Naive thymus-derived CD8-positive, alpha-beta T cell (primary cell): Measurements from ENCODE around the gene UMOD. TPM values are rescaled to one million over a fixed set of nuclear protein-coding genes. Genes with fewer than 3 reads are reported as not detected.

Experiments
- ATAC-seq, 2 donors: fragments of 150-1000 bp; cut with Tn5 transposase in 1 of 2; sonication (Bioruptor Pico), chemical (Tn5 transposase) in 1 of 2; 1 replicate in 1 of 2; 2 replicates in 1 of 2; pipeline ENCODE4 v1.10.0; 2021; ENCODE audit warnings: mild to moderate bottlenecking in 2 of 2, moderate library complexity in 2 of 2
- POLR2A ChIA-PET: fragments of 350-600 bp; sonication (Branson Sonifier 250); formaldehyde crosslinking; loops from one replicate; lab custom pipeline; 2021; ENCODE audit warnings: antibody characterized with exemption; lab: Charles Lee
- DNase-seq, 10 donors: peaks; one replicate each; pipeline versions ENCODE4 v3.0.0 to v3.0.0-alpha.2; 2020 to 2022
- H3K27ac Mint-ChIP-seq, 10 donors: one replicate each; pipeline ENCODE4 v1.8.0; 2020 to 2022; ENCODE audit warnings: mild to moderate bottlenecking in 10 of 10, mixed read lengths in 10 of 10, moderate library complexity in 4 of 10, inconsistent platforms in 1 of 10
- H3K27me3 Mint-ChIP-seq, 5 donors: one replicate each; pipeline ENCODE4 v1.8.0; 2021 to 2022; ENCODE audit warnings: mixed read lengths in 5 of 5
- H3K36me3 Mint-ChIP-seq, 3 donors: one replicate each; pipeline ENCODE4 v1.8.0; 2020 to 2022; ENCODE audit warnings: mixed read lengths in 3 of 3, mild to moderate bottlenecking in 2 of 3, inconsistent platforms in 1 of 3
- H3K4me1 Mint-ChIP-seq, 4 donors: one replicate each; pipeline ENCODE4 v1.8.0; 2021 to 2022; ENCODE audit warnings: mixed read lengths in 4 of 4
- H3K4me3 Mint-ChIP-seq, 10 donors: one replicate each; pipeline ENCODE4 v1.8.0; 2020 to 2022; ENCODE audit warnings: mild to moderate bottlenecking in 10 of 10, mixed read lengths in 10 of 10, moderate library complexity in 6 of 10, inconsistent platforms in 1 of 10
- H3K9me3 Mint-ChIP-seq, 9 donors: one replicate each; pipeline ENCODE4 v1.8.0; 2020 to 2022; ENCODE audit warnings: mixed read lengths in 9 of 9, mild to moderate bottlenecking in 3 of 9, inconsistent platforms in 1 of 9, moderate library complexity in 1 of 9
- polyA plus RNA-seq, 3 donors: library from polyadenylated mRNA; unstranded; fragments of 300-500 nt; fragmentation: Illumina TruSeq; gene quantifications; one replicate each; pipeline ENCODE4 v1.2.3, GENCODE V29; 2021
- total RNA-seq, 8 experiments: library from RNA in 2 of 8; stranded (reverse) in 2 of 8; gene quantifications; one replicate each; pipeline ENCODE4 v1.2.3 and lab custom pipeline; 2021 to 2026

UMOD gene
- total and polyA plus RNA-seq, 5 experiments from 2014 or later: not detected

DNA sequence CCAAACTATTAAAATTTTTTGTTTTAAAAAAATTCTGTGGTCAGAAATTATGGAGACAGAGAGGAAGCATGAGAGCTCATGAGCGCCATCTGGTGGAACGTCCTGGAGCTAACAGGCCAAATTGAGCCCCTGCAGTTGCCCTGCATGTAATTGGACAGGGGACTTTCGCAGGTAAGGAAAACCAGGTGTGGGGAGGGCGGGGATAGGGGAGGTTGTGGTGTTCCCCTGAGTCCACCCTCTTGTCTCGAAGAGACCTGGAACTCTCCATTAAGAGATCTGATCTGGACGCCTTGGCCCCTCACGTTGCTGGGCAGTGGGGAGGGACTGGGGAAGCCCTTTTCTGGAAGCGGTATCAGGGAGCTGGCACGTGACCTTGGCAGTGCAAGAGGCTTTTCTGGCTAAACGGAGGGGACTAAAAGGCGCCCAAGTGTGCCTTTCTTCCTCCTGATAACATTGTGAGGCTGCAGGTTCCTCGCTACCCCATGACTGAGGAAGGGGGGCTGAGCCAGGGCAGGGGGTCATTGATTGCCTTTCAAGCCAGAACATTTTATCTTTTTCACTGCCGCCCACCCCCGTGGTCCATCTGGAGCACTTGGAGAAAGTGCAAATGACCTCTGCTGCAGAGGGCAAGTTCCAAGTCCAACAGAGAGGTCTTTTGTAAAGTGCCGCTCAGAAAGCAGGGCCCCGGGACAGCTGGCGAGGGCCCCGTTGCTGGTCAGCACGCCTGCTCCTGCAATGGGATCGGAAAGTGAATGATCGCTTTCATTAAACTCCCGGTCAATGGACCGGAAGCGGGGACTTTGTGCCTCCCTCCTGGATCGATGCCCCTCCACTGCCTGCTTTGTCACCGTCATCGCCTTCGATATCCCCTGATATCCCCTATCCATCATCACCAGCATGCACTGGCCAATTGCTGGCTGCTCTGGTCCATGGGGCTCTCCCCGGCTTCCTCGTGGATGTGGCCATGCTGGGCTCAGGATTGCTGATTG is 33.6 kb upstream of the UMOD start:
- Mint-ChIP-seq H3K9me3 (no peaks in the 10 kb centered on the region), H3K4me3 (no peak overlapping the region), H3K27me3 (peaks cover 8 to 18% (median 15%) of the 10 kb centered on the region in 5 donors), H3K4me1 (peaks cover 0 to 7% (median 2%) of the 10 kb centered on the region in 4 donors), H3K27ac (no peak overlapping the region), H3K36me3 (no peaks in the 10 kb centered on the region)
- POLR2A ChIA-PET: no interaction called here
- ATAC-seq (no peak), DNase-seq (peak in 9 of 10 donors; percentile 4 to 37 (median 28))

DNA sequence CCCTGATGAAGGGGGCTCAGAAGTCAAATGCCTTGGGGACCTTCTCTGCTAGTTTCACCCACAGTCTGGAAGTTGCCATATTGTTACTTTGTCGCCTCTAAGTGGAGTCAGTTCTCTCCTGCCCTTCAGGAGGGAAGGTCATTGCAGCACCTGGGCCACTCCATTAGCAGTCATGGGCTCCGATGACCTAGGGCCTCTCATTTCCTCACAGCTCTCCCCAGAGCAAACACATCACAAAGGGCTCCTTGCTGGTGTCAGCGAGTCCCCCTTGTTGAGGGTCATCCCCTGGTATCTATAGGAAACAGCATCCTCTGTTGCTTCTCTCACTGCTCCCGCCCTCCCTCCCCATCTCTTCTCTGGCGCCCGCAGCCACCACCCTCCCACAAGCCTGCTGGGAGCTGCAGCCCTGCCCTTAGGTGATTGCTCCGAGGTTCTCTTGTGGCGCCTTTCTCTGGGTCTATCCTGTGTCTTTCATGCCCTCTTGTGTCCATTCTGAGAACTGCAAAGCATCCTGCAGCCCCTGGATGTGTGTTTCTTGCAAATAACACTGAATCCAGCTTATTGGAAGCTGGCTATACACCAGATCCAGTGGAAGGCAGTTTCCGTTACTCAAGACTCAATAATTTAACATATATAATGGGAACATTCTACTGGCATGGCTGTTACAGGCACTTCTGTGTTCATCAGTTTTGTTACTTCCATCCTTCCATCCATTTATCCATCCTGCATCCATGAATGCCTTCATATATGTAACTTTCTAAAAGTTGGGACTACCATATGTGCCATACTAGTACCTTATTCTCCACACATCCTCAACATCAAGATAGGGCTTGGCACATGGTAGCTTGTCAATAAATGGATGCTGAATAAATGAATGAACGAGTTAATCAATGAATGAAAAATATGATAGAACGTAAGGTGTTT is 30.9 kb upstream of the UMOD start:
- ATAC-seq (peak; percentile 57 to 64), DNase-seq (peak in 8 of 10 donors; percentile 14 to 45 (median 26))
- H3K27me3 Mint-ChIP-seq: peaks cover 8 to 29% (median 18%) of the 10 kb centered on the region in 5 donors
- POLR2A ChIA-PET: no interaction called here
- no peaks in the 10 kb centered on the region for H3K9me3 Mint-ChIP-seq
- peaks cover 0 to 7% (median 2%) of the 10 kb centered on the region in 4 donors for H3K4me1 Mint-ChIP-seq
- no peak overlapping the region for H3K27ac Mint-ChIP-seq
- no peaks in the 10 kb centered on the region for H3K36me3 Mint-ChIP-seq
- H3K4me3 Mint-ChIP-seq: peak overlapping the region in 1 of 10 donors; percentile 18

DNA sequence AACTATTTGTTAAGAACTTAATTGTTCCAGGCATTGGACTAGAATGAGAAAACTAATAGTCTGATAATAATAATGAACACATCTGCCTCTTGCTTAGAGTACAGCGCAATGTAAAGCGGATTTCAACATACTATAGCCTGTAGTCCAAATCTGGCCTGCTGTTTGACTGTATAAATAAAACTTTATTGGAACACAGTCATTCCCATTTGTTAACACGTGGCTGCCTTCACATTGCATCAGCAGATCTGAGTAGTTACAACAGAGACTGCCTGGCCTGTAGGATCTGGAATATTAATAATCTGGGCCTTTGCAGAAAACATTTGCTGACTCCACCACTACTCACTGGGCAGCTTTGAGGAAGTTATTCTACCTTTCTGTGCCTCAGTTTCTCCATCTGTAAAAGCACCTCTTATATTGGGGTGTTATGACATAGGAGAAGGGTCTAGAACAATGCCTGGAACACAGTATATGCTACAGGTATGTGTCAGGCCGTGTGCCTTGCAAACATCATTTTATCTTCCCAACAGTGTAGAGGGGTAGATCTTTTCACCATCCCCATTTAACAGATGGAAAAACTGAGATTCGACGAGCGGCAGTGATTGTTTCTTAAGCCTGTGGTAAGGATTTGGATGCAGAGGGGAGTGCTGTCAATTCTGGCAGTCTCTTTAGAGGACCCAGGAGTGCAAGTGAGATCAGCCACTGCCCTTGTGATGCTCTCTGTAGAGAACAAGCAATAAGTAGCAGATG is 29.9 kb upstream of the UMOD start:
- Mint-ChIP-seq H3K9me3 (no peaks in the 10 kb centered on the region), H3K27me3 (peaks cover 9 to 24% (median 10%) of the 10 kb centered on the region in 5 donors), H3K4me1 (peaks cover 0 to 7% (median 2%) of the 10 kb centered on the region in 4 donors), H3K4me3 (no peak overlapping the region), H3K27ac (no peak overlapping the region), H3K36me3 (no peaks in the 10 kb centered on the region)
- no peak for DNase-seq
- ATAC-seq: no peak
- POLR2A ChIA-PET: no interaction called here

DNA sequence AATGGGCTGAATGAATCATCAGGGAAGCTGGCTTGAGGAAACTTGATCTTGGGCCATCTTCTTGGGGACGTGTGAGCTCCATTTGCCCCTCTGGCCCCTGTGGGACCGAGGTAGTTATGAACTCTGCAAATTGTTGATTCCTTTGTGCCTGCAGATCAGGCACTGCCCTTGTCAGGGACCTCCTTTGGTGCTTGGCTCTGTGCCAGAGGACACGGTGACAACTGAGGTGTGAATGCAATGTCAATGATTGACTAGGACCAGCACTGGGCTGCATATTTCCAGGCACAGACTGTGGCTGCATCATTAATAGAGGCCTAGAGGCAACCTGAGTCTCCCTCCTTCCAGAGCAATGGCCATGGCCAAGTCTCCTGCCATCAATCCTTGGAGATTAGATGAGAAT is 28.3 kb upstream of the UMOD start:
- POLR2A ChIA-PET: no interaction called here
- Mint-ChIP-seq H3K9me3 (no peaks in the 10 kb centered on the region), H3K4me1 (peaks cover 0 to 7% (median 2%) of the 10 kb centered on the region in 4 donors), H3K4me3 (no peak overlapping the region), H3K27me3 (peaks cover 2 to 20% (median 6%) of the 10 kb centered on the region in 5 donors), H3K36me3 (no peaks in the 10 kb centered on the region), H3K27ac (no peak overlapping the region)
- ATAC-seq: no peak
- DNase-seq: no peak

DNA sequence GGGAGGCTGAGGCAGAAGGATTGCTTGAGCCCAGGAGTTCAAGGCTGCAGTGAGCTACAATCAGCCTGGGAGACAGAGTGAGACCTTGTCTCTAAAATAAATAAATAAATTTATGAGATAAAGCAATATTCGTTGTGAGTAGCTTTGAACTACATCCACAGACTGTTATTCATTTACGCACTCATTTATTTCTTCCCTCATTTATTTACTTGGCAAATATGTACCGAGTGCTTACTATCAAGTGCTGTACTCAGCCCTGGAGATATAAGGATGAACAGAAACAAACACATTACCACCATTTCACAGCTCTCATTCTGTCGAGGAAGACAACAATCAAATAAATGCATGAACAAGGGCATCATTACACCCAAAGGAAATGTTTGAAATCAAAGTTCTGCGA is 24.7 kb upstream of the UMOD start:
- Mint-ChIP-seq H3K27me3 (peaks cover 2 to 25% (median 11%) of the 10 kb centered on the region in 5 donors), H3K9me3 (no peaks in the 10 kb centered on the region), H3K27ac (no peak overlapping the region), H3K4me3 (no peak overlapping the region), H3K36me3 (no peaks in the 10 kb centered on the region), H3K4me1 (no peaks in the 10 kb centered on the region)
- DNase-seq (no peak), ATAC-seq (no peak)
- POLR2A ChIA-PET: no interaction called here

DNA sequence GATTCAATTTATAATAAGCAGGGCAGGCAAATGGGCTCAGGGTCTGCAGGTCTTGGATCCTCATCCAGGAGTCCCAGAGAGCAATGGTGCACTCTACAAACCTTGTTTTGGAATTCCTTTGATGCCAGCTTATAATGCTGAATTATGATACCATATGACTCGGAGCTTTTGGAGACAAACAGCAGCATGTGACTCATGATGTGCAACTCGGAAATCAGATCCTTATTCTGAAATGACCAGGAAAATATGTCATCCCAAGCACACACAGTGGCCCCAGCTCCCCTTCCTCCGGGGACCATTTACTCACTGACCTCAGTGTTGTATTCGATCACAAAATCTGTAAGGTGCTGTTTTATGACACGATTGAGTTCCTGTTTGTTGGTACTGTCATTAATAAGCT is 20.2 kb upstream of the UMOD start:
- Mint-ChIP-seq H3K27me3 (peaks cover 0 to 28% (median 20%) of the 10 kb centered on the region in 5 donors), H3K27ac (no peak overlapping the region), H3K36me3 (no peaks in the 10 kb centered on the region), H3K9me3 (no peaks in the 10 kb centered on the region), H3K4me1 (no peaks in the 10 kb centered on the region), H3K4me3 (no peak overlapping the region)
- ATAC-seq (no peak), DNase-seq (no peak)
- POLR2A ChIA-PET: no interaction called here

DNA sequence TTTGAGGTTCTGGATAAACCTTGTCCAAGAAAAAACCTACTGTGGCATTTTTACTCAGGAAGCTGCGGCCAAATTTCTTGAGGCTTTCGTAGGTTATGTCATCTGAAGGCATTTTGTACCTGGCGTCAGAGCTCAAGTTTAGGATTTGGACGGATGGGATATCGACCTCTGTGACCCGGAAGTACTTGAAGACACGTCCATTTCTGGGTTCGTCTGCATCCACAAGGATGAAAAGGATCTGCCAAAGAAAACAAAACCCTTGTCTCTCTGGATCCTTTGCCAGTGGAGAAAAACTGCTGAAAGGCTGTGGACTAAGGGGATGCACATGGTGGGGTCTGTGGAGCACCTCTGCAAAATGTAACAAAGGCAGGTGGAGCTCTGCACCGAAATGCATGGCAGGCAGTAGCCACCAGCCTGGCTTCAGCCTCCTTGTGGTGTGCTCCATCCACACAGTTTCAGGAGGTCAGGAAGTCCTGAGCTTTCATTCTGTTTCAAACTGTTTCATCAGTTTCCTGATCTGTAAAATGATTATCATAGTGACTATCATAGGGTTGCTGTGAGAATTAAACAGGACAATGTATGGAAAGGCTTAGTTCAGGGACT is 17.0 kb upstream of the UMOD start:
- DNase-seq: no peak
- H3K9me3 Mint-ChIP-seq: peaks cover 0 to 2% (median 0%) of the 10 kb centered on the region in 9 donors

DNA sequence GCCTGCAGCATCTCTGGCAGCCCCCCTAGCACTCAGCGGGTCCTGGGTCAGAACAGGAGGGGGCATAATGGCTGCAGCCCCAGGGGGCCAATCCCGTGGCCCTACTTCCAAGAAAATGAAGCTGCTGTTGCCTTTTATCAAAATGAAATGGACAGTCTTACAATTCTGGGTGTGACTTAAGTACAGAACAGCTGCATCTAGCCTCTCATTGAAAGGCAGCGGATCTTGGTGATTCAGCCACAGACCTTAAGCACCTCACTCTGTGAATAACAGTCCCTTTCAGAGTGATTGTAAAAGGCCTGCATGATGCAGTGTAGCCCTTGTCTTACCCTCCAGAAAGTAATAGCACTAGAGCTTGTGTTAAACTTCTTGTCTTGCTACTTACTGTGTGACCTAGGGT is 11.5 kb upstream of the UMOD start:
- H3K4me1 Mint-ChIP-seq: peaks cover 0 to 2% (median 0%) of the 10 kb centered on the region in 4 donors
- H3K27ac Mint-ChIP-seq: no peak overlapping the region
- no peak for ATAC-seq
- no peak for DNase-seq
- H3K4me3 Mint-ChIP-seq: no peak overlapping the region
- peaks cover 8 to 29% (median 22%) of the 10 kb centered on the region in 5 donors for H3K27me3 Mint-ChIP-seq
- H3K36me3 Mint-ChIP-seq: no peaks in the 10 kb centered on the region
- H3K9me3 Mint-ChIP-seq: peaks cover 0 to 2% (median 0%) of the 10 kb centered on the region in 9 donors
- POLR2A ChIA-PET: no interaction called here

More for the DNA sequence above, 17.0 kb upstream of the UMOD start:
- POLR2A ChIA-PET: no interaction called here
- H3K27ac Mint-ChIP-seq: no peak overlapping the region
- no peak overlapping the region for H3K4me3 Mint-ChIP-seq
- H3K36me3 Mint-ChIP-seq: no peaks in the 10 kb centered on the region
- H3K4me1 Mint-ChIP-seq: peaks cover 0 to 2% (median 0%) of the 10 kb centered on the region in 4 donors
- H3K27me3 Mint-ChIP-seq: peaks cover 2 to 25% (median 20%) of the 10 kb centered on the region in 5 donors
- no peak for ATAC-seq

DNA sequence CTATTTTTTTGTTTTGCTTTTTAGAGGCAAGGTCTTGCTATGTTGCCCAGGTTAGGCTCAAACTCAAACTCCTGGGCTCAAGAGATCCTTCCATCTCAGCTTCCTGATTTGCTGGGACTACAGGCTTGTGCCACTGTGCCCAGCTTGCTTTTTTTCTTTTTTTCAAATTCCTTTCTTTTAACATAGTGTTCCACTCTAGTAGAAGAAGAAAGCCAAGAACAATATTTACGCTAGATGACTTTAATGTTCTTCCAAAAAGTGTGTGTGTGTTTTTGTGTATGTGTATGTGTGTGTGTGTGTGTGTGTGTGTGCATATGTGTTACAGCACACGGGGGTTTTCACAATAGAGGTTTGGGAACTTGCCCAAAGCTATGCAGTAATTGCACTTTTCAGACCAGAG is 10.7 kb upstream of the UMOD start:
- H3K36me3 Mint-ChIP-seq: no peaks in the 10 kb centered on the region
- no peak overlapping the region for H3K27ac Mint-ChIP-seq

DNA sequence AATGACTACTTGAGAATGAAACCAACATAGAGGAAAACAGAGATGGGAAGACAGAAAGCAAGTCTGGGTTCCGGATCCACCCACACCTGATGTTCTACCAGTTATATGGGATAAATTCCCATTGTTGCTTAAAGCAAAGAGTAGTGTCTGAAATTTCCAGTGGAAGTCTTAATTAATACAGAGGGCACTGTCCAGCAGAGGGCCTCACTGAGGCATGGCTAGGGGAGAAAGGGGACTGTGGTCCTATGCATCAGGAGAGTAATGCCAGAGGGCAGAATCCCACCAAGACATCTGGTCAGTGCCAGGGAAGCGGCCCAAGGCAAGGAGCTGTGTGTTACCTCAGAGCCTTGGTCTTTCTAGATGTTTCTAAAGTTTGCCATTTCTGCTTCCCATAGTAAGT is 7.5 kb upstream of the UMOD start:
- Mint-ChIP-seq H3K27ac (no peak overlapping the region), H3K9me3 (no peaks in the 10 kb centered on the region), H3K4me1 (no peaks in the 10 kb centered on the region), H3K36me3 (no peaks in the 10 kb centered on the region), H3K27me3 (peaks cover 12 to 41% (median 18%) of the 10 kb centered on the region in 5 donors), H3K4me3 (no peak overlapping the region)
- no peak for ATAC-seq
- POLR2A ChIA-PET: no interaction called here
- DNase-seq: no peak

More for the DNA sequence above, 10.7 kb upstream of the UMOD start:
- peaks cover 0 to 2% (median 0%) of the 10 kb centered on the region in 9 donors for H3K9me3 Mint-ChIP-seq
- H3K27me3 Mint-ChIP-seq: peaks cover 8 to 26% (median 20%) of the 10 kb centered on the region in 5 donors
- no peak for ATAC-seq
- H3K4me1 Mint-ChIP-seq: peaks cover 0 to 2% (median 0%) of the 10 kb centered on the region in 4 donors
- H3K4me3 Mint-ChIP-seq: no peak overlapping the region
- no peak for DNase-seq
- POLR2A ChIA-PET: no interaction called here

DNA sequence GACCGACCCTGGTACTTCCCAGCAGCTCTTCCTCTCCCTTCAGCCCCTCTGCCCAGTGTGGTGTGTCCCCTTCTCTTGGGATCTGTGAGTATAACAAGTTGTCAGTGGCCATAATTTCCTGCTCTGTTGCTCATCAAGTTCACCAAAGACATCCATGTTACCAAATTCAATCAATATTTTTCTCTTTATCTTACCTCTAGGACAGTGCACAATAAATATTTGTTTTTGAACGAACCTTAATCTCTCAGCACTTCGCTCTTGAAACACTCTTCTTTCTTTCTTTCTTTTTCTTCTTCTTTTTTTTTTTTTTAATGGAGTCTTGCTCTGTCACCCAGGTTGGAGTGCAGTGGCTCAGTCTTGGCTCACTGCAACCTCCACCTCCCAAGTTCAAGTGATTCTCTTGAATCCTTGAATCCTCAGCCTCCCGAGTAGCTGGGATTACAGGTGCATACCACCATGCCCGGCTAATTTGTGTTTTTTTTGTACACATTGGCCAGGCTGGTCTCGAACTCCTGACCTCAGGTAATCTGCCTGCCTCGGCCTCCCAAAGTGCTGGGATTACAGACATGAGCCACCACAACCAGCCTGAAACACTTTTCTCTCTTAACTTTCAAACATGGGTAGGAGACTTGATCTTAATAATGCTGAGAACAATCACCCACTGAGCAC is 2.7 kb upstream of the UMOD start:
- H3K4me3 Mint-ChIP-seq: no peak overlapping the region
- H3K36me3 Mint-ChIP-seq: no peaks in the 10 kb centered on the region
- DNase-seq (no peak), ATAC-seq (no peak)
- peaks cover 0 to 6% (median 0%) of the 10 kb centered on the region in 9 donors for H3K9me3 Mint-ChIP-seq
- H3K27me3 Mint-ChIP-seq: peaks cover 10 to 29% (median 17%) of the 10 kb centered on the region in 5 donors
- POLR2A ChIA-PET: no interaction called here
- H3K27ac Mint-ChIP-seq: peak overlapping the region in 1 of 10 donors; percentile 4
- H3K4me1 Mint-ChIP-seq: no peaks in the 10 kb centered on the region
